GM10266 (cell line): ENCODE results near the gene RBFOX1.

Experiments
- DNase-seq: peaks from one replicate; pipeline ENCODE4 v3.0.0; 2012; ENCODE audit errors: extremely low spot score
- TF ChIP-seq, protein P1 (sequence below): IDR thresholded peaks from 2 replicates; pipeline ENCODE4 v1.5.1; 2012; ENCODE audit warnings: mild to moderate bottlenecking, low read depth; ENCODE audit not compliant: control insufficient read depth, insufficient read depth; ENCODE audit errors: missing control alignments

The RBFOX1 gene

DNA sequence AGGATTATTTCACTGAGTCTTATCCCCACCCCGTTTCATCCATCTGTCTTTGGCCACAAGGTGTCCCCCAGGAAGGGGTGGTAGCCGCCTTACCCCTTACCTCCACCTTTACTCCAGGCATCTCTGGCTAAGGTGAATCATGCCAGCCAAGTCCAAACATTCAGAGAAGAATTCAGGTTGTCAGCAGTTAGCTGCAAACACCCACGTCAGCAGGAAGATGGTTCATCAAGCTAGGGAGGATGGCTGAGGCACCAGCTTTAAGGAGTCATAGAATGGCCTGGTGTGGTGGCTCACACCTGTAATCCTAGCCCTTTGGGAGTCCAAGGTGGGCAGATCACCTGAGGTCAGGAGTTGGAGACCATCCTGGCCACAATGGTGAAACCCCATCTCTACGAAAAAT is 61.0 kb downstream of the RBFOX1 start:
- TF ChIP-seq, protein P1, sequence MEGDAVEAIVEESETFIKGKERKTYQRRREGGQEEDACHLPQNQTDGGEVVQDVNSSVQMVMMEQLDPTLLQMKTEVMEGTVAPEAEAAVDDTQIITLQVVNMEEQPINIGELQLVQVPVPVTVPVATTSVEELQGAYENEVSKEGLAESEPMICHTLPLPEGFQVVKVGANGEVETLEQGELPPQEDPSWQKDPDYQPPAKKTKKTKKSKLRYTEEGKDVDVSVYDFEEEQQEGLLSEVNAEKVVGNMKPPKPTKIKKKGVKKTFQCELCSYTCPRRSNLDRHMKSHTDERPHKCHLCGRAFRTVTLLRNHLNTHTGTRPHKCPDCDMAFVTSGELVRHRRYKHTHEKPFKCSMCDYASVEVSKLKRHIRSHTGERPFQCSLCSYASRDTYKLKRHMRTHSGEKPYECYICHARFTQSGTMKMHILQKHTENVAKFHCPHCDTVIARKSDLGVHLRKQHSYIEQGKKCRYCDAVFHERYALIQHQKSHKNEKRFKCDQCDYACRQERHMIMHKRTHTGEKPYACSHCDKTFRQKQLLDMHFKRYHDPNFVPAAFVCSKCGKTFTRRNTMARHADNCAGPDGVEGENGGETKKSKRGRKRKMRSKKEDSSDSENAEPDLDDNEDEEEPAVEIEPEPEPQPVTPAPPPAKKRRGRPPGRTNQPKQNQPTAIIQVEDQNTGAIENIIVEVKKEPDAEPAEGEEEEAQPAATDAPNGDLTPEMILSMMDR: no peak
- DNase-seq: no peak

DNA sequence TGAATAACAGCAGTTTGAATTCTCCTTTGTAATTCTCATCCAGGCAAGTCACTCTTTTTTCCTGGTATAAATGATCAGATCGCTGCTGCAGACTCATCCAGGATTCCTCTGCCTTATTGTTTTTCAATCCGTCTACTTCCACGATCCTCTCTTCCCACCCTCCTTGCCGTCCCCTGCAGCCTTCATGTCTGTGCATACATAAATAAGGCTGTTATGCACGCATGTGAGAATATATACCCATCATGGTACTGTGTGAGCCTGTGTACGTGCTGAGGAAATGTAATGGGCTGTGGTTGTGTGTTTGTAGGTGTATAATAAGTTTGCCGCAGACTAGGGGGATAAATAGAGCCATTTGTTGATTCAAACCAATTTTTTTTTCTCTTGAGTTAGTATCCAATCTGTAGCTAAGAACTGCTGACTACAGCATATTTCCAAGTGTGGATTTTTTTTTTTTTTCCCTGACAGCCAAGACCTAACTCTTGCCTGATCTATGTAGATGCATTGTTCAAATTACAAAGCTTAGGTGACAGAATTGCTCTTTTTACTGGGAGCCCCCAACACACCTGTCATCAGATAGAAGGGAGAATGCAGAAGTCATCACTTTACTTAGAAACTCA is 62.2 kb downstream of the RBFOX1 start:
- TF ChIP-seq, protein P1: no peak

DNA sequence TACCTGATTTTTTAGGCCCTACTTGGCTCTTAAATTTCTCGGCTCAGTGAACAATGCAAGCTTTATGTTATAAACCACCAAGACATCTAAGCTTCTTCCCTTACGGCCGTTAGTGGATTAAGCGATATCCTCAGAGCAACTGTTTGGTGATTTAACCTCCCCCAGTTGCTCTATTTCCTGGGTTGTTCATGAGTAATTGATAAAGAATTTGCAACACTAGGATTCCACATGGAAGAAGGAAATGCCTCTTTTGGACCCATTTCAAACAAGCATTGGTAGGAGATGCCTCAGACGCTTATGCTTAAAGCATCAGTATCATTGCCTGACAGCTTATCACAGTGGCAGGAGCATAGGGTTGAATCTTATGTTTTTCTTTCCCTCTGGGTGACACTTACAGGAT is 65.3 kb downstream of the RBFOX1 start:
- TF ChIP-seq, protein P1: no peak

More for the DNA sequence above, 62.2 kb downstream of the RBFOX1 start:
- DNase-seq: no peak

DNA sequence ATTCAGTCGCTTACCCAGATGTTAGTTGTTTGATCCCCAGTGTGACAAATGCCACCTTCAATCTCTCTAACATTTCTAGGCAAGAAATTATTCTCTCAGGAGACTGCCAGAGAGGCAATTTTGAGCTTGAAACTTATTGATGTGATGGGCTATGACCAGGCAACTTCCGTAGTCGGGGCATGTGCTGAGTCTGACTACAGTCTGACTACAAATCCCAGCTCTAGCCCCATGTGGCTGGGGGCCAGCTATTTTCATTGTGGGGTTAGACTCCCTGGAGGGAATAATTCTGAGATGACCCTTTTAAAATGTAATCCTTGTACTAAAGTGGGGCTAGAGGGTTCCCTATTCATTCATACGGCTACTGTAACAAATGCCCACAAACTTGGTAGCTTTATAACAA is 65.9 kb downstream of the RBFOX1 start:
- TF ChIP-seq, protein P1: no peak
- DNase-seq: no peak

More for the DNA sequence above, 65.3 kb downstream of the RBFOX1 start:
- DNase-seq: no peak

DNA sequence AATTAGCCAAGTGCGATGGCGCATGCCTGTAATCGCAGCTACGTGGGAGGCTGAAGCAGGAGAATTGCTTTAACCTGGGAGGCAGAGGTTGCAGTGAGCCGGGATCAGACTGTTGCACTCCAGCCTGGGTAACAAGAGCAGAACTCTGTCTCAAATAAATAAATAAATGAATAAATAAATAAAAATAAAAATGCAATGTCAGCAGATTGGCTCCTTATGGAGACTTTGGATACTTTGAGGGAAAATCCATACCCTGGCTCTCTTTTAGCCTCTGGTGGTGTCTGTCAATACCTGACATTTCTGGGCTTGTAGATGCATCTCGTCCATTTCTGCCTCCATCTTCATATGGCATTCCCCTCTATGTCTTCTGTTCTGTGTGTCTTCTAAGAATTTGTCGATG is 66.7 kb downstream of the RBFOX1 start:
- no peak for DNase-seq
- TF ChIP-seq, protein P1: no peak

DNA sequence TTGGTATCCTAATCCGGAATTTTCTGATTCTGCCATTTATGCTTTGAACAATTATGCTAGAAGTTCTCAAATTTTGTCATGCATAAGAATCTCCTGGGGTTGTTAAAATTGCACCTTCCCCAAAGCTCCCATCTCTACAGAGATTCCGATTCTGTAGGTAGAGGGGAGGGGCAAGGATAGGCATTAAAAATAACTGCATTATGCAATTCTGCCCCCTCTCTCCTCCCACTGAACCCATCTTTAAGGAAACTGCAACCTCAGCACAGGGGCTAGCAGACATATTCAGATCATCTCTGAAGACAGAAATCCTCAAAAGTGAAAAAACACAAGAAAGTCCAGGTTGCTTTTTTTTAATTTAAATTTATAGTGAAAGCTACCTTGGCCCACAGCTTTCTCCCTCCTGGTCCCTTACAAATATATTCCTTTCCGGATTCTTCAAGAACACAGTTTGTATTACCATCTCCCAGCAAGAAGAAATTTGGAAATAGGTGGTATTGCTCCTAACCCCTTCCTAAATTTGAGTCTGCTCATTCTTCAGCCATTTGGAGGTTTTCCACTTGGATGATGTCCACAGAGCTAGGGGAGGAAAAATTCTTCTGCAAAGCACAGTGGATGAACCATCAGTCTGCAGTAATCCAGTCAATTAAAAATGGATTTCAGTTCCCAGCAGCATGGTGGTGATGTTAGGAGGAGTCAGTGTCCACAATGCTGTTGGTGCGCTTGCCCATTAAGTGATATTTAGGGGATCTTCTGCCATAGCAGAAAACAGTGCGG is 67.7 kb downstream of the RBFOX1 start:
- TF ChIP-seq, protein P1: no peak
- no peak for DNase-seq

DNA sequence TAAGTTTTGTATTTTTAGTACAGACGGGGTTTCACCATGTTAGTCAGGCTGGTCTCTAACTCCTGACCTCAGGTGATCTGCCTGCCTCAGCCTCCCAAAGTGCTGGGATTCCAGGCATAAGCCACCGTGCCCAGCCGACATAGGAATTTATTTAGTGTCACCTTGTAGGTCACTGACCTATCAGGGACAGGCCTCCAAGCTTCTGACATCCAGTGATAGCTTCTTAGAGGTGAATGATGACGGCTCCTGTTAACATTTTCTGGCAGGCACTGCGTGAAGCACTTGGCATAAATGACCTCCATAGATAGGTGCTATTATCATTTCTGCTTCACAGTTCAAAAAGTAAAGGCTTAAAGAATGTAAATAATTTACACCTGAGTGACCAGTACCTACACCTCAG is 71.6 kb downstream of the RBFOX1 start:
- no peak for DNase-seq
- TF ChIP-seq, protein P1: no peak
